Right atrium auricular region (tissue), 2 donors: ENCODE results near the gene KIAA1328. TPM values are rescaled to one million over a fixed set of nuclear protein-coding genes. Genes with fewer than 3 reads are reported as not detected.

ENCODE experiments used
- DNase-seq: peaks from one replicate; pipeline ENCODE4 v3.0.0-alpha.2; 2019; ENCODE audit warnings: low spot score
- H3K27ac ChIP-seq, 2 donors: fragments of 200-600 bp; sonication (generic); 1 replicate in 1 of 2; 2 replicates in 1 of 2; pipeline ENCODE4 v1.5.1; 2016 to 2019
- H3K27me3 ChIP-seq, 2 donors: fragments of 200-600 bp; sonication (generic); one replicate each; pipeline versions ENCODE4 v1.5.1 to v1.6.0; 2017 to 2019
- H3K36me3 ChIP-seq: fragments of 200-600 bp; sonication (generic); one replicate; pipeline ENCODE4 v1.5.1; 2016
- H3K4me1 ChIP-seq, 2 donors: fragments of 200-600 bp; sonication (generic); one replicate each; pipeline versions ENCODE4 v1.5.1 to v1.6.0; 2017 to 2019
- H3K4me3 ChIP-seq, 2 donors: fragments of 200-600 bp; sonication (generic); 1 replicate in 1 of 2; 2 replicates in 1 of 2; pipeline ENCODE4 v1.5.1; 2017 to 2019; ENCODE audit warnings: mild to moderate bottlenecking in 1 of 2, moderate library complexity in 1 of 2
- H3K9me3 ChIP-seq, 2 donors: fragments of 200-600 bp; sonication (generic); one replicate each; pipeline ENCODE4 v1.5.1; 2019
- CTCF ChIP-seq, 2 donors: fragments of 200-600 bp; sonication (generic); IDR thresholded peaks; one replicate each; pipeline ENCODE4 v1.5.1; 2019; ENCODE audit warnings: antibody characterized with exemption in 2 of 2
- total RNA-seq, 2 donors: library from RNA; depleted of rRNA; stranded (reverse); fragments of >200 nt; gene quantifications; one replicate each; pipeline ENCODE4 v1.1.0, GENCODE V29; 2016

KIAA1328 gene
- total RNA-seq, 2 donors from 2014 or later: 7.2 to 7.8 TPM

DNA sequence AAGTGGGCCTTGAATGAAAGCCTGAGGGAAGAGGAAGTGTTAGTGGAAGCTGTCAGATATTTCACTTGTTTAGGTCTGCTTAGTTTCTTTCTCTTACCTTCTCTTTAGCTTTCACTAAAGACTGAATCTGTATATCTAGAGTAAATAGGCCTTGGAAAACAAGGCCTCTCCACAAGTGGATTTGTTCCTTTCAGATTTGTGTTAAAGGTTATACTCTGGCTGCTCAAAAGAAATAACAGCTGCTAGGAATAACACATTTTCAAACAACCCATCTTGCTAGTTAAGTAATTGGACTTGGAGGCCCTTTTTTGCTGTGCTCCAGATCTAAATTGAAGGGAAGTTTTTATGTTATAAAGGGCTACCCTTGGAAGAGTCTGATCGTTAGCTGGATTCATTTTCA lies 236.3 kb downstream of the KIAA1328 start:
- no peaks in the 10 kb centered on the region for H3K4me1 ChIP-seq
- TF ChIP-seq CTCF (IDR thresholded peaks at IDR 0.05): no peak
- H3K27ac ChIP-seq: no peak overlapping the region
- no peaks in the 10 kb centered on the region for H3K9me3 ChIP-seq
- H3K36me3 ChIP-seq: no peaks in the 10 kb centered on the region
- no peaks in the 10 kb centered on the region for H3K27me3 ChIP-seq
- H3K4me3 ChIP-seq: no peak overlapping the region
- no peak for DNase-seq

- H3K27ac ChIP-seq: no peak overlapping the region
- H3K4me1 ChIP-seq: no peaks in the 10 kb centered on the region
- no peak for DNase-seq
- H3K9me3 ChIP-seq: no peaks in the 10 kb centered on the region
- no peak overlapping the region for H3K4me3 ChIP-seq
- no peaks in the 10 kb centered on the region for H3K27me3 ChIP-seq
- no peak for TF ChIP-seq CTCF (IDR thresholded peaks at IDR 0.05)
- H3K36me3 ChIP-seq: no peaks in the 10 kb centered on the region
Observed at GRCh38 chr18:37084912-37085311, 256.0 kb downstream of the KIAA1328 start.

DNA sequence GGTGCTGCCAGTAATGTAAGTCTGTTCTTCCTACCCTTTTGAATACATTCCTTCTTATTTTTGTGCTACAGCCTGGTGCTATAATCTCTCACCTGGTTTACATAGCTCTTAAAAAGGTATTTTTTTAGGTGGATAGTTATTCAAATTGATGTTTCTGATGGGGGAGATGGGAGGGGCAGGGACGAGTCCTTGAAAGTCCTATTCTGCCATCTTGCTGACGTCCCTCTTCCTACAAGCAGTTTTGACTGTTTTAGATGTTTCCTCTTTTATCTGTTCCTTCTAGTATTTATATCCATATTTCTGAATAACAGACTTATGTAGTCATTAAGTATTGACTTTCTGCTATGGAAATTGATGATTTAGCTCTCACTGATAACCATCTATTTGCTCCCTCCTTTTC lies 256.4 kb downstream of the KIAA1328 start:
- Histone ChIP-seq H3K36me3 (no peaks in the 10 kb centered on the region), H3K27ac (no peak overlapping the region), H3K4me3 (no peak overlapping the region), H3K4me1 (no peaks in the 10 kb centered on the region), H3K27me3 (no peaks in the 10 kb centered on the region), H3K9me3 (no peaks in the 10 kb centered on the region)
- TF ChIP-seq CTCF (IDR thresholded peaks at IDR 0.05): no peak
- no peak for DNase-seq

- no peak for DNase-seq
- Histone ChIP-seq H3K27me3 (no peaks in the 10 kb centered on the region), H3K4me1 (no peaks in the 10 kb centered on the region), H3K27ac (no peak overlapping the region), H3K4me3 (no peak overlapping the region), H3K36me3 (no peaks in the 10 kb centered on the region), H3K9me3 (peaks cover 0 to 7% of the 10 kb centered on the region in 2 donors)
- TF ChIP-seq CTCF (IDR thresholded peaks at IDR 0.05): no peak
Observed at GRCh38 chr18:37107748-37108522, 279.0 kb downstream of the KIAA1328 start.

- Histone ChIP-seq H3K27me3 (no peaks in the 10 kb centered on the region), H3K4me1 (no peaks in the 10 kb centered on the region), H3K9me3 (peaks cover 0 to 4% of the 10 kb centered on the region in 2 donors), H3K36me3 (no peaks in the 10 kb centered on the region), H3K27ac (no peak overlapping the region), H3K4me3 (no peak overlapping the region)
- TF ChIP-seq CTCF (IDR thresholded peaks at IDR 0.05): no peak
- no peak for DNase-seq
Observed at GRCh38 chr18:37122877-37123276, 293.9 kb downstream of the KIAA1328 start.

GRCh38 chr18:37124516-37124915 lies 295.6 kb downstream of the KIAA1328 start:
- Histone ChIP-seq H3K9me3 (peaks cover 0 to under 1% of the 10 kb centered on the region in 2 donors), H3K27ac (no peak overlapping the region), H3K36me3 (no peaks in the 10 kb centered on the region), H3K4me1 (no peaks in the 10 kb centered on the region), H3K4me3 (no peak overlapping the region), H3K27me3 (no peaks in the 10 kb centered on the region)
- TF ChIP-seq CTCF (IDR thresholded peaks at IDR 0.05): no peak
- no peak for DNase-seq
